Thyroid gland (tissue), 4 donors: ENCODE results near the gene CPOX. TPM values are rescaled to one million over a fixed set of nuclear protein-coding genes. Genes with fewer than 3 reads are reported as not detected.

Experiments used
- DNase-seq, 2 donors: peaks; one replicate each; pipeline ENCODE4 v3.0.0-alpha.2; 2019
- H3K27ac ChIP-seq, 3 donors: fragments of 200-600 bp; sonication (generic); 1 replicate in 2 of 3; 2 replicates in 1 of 3; pipeline ENCODE4 v1.5.1; 2016 to 2019; ENCODE audit warnings: mild to moderate bottlenecking in 1 of 3, moderate library complexity in 1 of 3
- H3K27me3 ChIP-seq: fragments of 200-600 bp; sonication (generic); one replicate; pipeline ENCODE4 v1.5.1; 2019
- H3K36me3 ChIP-seq, 2 donors: fragments of 200-600 bp; sonication (generic); one replicate each; pipeline ENCODE4 v1.5.1; 2016 to 2019
- H3K4me1 ChIP-seq, 2 donors: fragments of 200-600 bp; sonication (generic); one replicate each; pipeline ENCODE4 v1.5.1; 2017 to 2019
- H3K4me3 ChIP-seq, 3 donors: fragments of 200-600 bp; sonication (generic); replicated peaks in 1 of 3; 1 replicate in 2 of 3; 2 replicates in 1 of 3; pipeline ENCODE4 v1.5.1; 2016; ENCODE audit warnings: mild to moderate bottlenecking in 1 of 3
- H3K9me3 ChIP-seq: fragments of 200-600 bp; sonication (generic); one replicate; pipeline ENCODE4 v1.5.1; 2017
- CTCF ChIP-seq, 6 experiments: fragments of 200-600 bp in 3 of 6; fragments of 450-650 bp in 3 of 6; sonication (generic) in 3 of 6; IDR thresholded peaks; one replicate each; pipeline ENCODE4 v1.5.1; 2016 to 2019; ENCODE audit warnings: antibody characterized with exemption in 6 of 6, mild to moderate bottlenecking in 2 of 6, inconsistent platforms in 1 of 6, moderate library complexity in 1 of 6
- POLR2A ChIP-seq, 2 donors: fragments of 450-650 bp; IDR thresholded peaks; one replicate each; pipeline ENCODE4 v1.6.1; 2017; ENCODE audit warnings: antibody characterized with exemption in 2 of 2, mild to moderate bottlenecking in 2 of 2, moderate library complexity in 1 of 2
- WGBS, 2 donors: methylation state at CpG; one replicate each; pipeline ENCODE4 v1.1.5; 2017; 5-methylcytosine and 5-hydroxymethylcytosine counted together
- intact Hi-C: fragments of 100-400 bp; cut with DNase I; formaldehyde crosslinking; loops from one replicate; pipeline ENCODE4 v1.15.1; 2023
- total RNA-seq, 4 donors: library from RNA; depleted of rRNA; stranded (reverse); fragments of >200 nt; gene quantifications; one replicate each; pipeline ENCODE4 v1.2.3, GENCODE V29; 2016

Gene CPOX
- total RNA-seq, 4 donors from 2014 or later: 14.8 to 27.9 (median 26.3) TPM

- TF ChIP-seq POLR2A (IDR thresholded peaks at IDR 0.05) (no peak), CTCF (IDR thresholded peaks at IDR 0.05) (no peak)
- DNase-seq: no peak
- 57 to 60% methylated on average over 6 of the region's 6 CpGs for WGBS, 2 donors
- Histone ChIP-seq H3K9me3 (no peaks in the 10 kb centered on the region), H3K27me3 (no peaks in the 10 kb centered on the region), H3K4me3 (no peak overlapping the region), H3K27ac (no peak overlapping the region), H3K36me3 (no peaks in the 10 kb centered on the region), H3K4me1 (no peaks in the 10 kb centered on the region)
- intact Hi-C loops: no loop called here
Measured at GRCh38 chr3:98553021-98553563, 40.3 kb downstream of the CPOX start.

GRCh38 chr3:98552232-98553020 is 41.0 kb downstream of the CPOX start:
- no peak for TF ChIP-seq CTCF (IDR thresholded peaks at IDR 0.05)
- no peak for TF ChIP-seq POLR2A (IDR thresholded peaks at IDR 0.05)
- no peaks in the 10 kb centered on the region for H3K27me3 ChIP-seq
- no peaks in the 10 kb centered on the region for H3K9me3 ChIP-seq
- no peak overlapping the region for H3K4me3 ChIP-seq
- intact Hi-C loops: no loop called here
- H3K4me1 ChIP-seq: no peaks in the 10 kb centered on the region
- WGBS, 2 donors: 75 to 79% methylated on average over 4 of the region's 4 CpGs
- no peak for DNase-seq
- H3K36me3 ChIP-seq: no peaks in the 10 kb centered on the region
- no peak overlapping the region for H3K27ac ChIP-seq

- H3K4me3 ChIP-seq: no peak overlapping the region
- WGBS, 2 donors: 75 to 82% methylated on average over 3 of the region's 3 CpGs
- H3K36me3 ChIP-seq: no peaks in the 10 kb centered on the region
- intact Hi-C loops: no loop called here
- DNase-seq: no peak
- no peaks in the 10 kb centered on the region for H3K9me3 ChIP-seq
- no peak for TF ChIP-seq POLR2A (IDR thresholded peaks at IDR 0.05)
- TF ChIP-seq CTCF (IDR thresholded peaks at IDR 0.05): no peak
- no peaks in the 10 kb centered on the region for H3K27me3 ChIP-seq
- H3K4me1 ChIP-seq: no peaks in the 10 kb centered on the region
- no peak overlapping the region for H3K27ac ChIP-seq
Measured at GRCh38 chr3:98551754-98552153, 41.7 kb downstream of the CPOX start.

GRCh38 chr3:98551236-98551635 is 42.2 kb downstream of the CPOX start:
- Histone ChIP-seq H3K27ac (no peak overlapping the region), H3K27me3 (no peaks in the 10 kb centered on the region), H3K9me3 (no peaks in the 10 kb centered on the region), H3K4me3 (no peak overlapping the region), H3K4me1 (no peaks in the 10 kb centered on the region), H3K36me3 (no peaks in the 10 kb centered on the region)
- intact Hi-C loops: no loop called here
- 77 to 89% methylated on average over 2 of the region's 2 CpGs for WGBS, 2 donors
- DNase-seq: no peak
- no peak for TF ChIP-seq POLR2A (IDR thresholded peaks at IDR 0.05)

GRCh38 chr3:98550833-98551232 is 42.6 kb downstream of the CPOX start:
- DNase-seq: no peak
- H3K4me3 ChIP-seq: no peak overlapping the region
- TF ChIP-seq POLR2A (IDR thresholded peaks at IDR 0.05) (no peak), CTCF (IDR thresholded peaks at IDR 0.05) (no peak)
- H3K9me3 ChIP-seq: no peaks in the 10 kb centered on the region
- intact Hi-C loops: no loop called here
- no peaks in the 10 kb centered on the region for H3K4me1 ChIP-seq
- H3K27ac ChIP-seq: no peak overlapping the region
- no peaks in the 10 kb centered on the region for H3K27me3 ChIP-seq
- 89 to 93% methylated on average over 3 of the region's 3 CpGs for WGBS, 2 donors
- no peaks in the 10 kb centered on the region for H3K36me3 ChIP-seq
